ENCODE measurements around the gene C1orf116.

Gene C1orf116

GRCh38 chr1:207032528-207033017 is at the start of gene C1orf116:
TSS of gene C1orf116 (minus strand) at chr1:207032756. CDS start at chr1:207027598, 5,158 bp downstream.
- no peak for TF ChIP-seq CTCF (IDR thresholded peaks at IDR 0.05; ENCODE audit: extremely low read depth, insufficient read depth, missing control alignments)
- DNase-seq (ENCODE audit: low spot score), result no peak
- in situ Hi-C loops (cut with MboI; ENCODE audit: low pct_unique_long_range_greater_than_20kb, low sequenced_read_pairs, unreplicated experiment), result no loop called here

GRCh38 chr1:207081806-207082205 is 49.2 kb upstream of the C1orf116 start:
- in situ Hi-C loops (cut with MboI; ENCODE audit: low pct_unique_long_range_greater_than_20kb, low sequenced_read_pairs, unreplicated experiment), result loop anchor here (25.0 kb wide), 1 partner anchor 405 kb away; the partner anchor contains the start of gene CR1
- DNase-seq (ENCODE audit: low spot score), result no peak

GRCh38 chr1:207081088-207081487 is 48.5 kb upstream of the C1orf116 start:
- in situ Hi-C loops (cut with MboI; ENCODE audit: low pct_unique_long_range_greater_than_20kb, low sequenced_read_pairs, unreplicated experiment), result loop anchor here (25.0 kb wide), 1 partner anchor 406 kb away; the partner anchor contains the start of gene CR1
- no peak for DNase-seq (ENCODE audit: low spot score)
- no peak for TF ChIP-seq CTCF (IDR thresholded peaks at IDR 0.05; ENCODE audit: extremely low read depth, insufficient read depth, missing control alignments)

More at GRCh38 chr1:207081806-207082205, 49.2 kb upstream of the C1orf116 start:
- no peak for TF ChIP-seq CTCF (IDR thresholded peaks at IDR 0.05; ENCODE audit: extremely low read depth, insufficient read depth, missing control alignments)

- in situ Hi-C loops (cut with MboI; ENCODE audit: low pct_unique_long_range_greater_than_20kb, low sequenced_read_pairs, unreplicated experiment), result loop anchor here (10.0 to 25.0 kb wide), 2 partner anchors 325 to 408 kb away; partner anchors contain the start of gene CR1
- no peak for TF ChIP-seq CTCF (IDR thresholded peaks at IDR 0.05; ENCODE audit: extremely low read depth, insufficient read depth, missing control alignments)
- DNase-seq (ENCODE audit: low spot score), result no peak
These were observed 47.2 kb upstream of the C1orf116 start for GRCh38 chr1:207079706-207080241.

GRCh38 chr1:207078578-207079132 is 46.1 kb upstream of the C1orf116 start:
- no peak for DNase-seq (ENCODE audit: low spot score)
- no peak for TF ChIP-seq CTCF (IDR thresholded peaks at IDR 0.05; ENCODE audit: extremely low read depth, insufficient read depth, missing control alignments)
- in situ Hi-C loops (cut with MboI; ENCODE audit: low pct_unique_long_range_greater_than_20kb, low sequenced_read_pairs, unreplicated experiment), result loop anchor here (10.0 to 25.0 kb wide), 2 partner anchors 326 to 409 kb away; partner anchors contain the start of gene CR1

GRCh38 chr1:207077470-207078377 is 45.2 kb upstream of the C1orf116 start:
- peak; percentile 83 for TF ChIP-seq CTCF (IDR thresholded peaks at IDR 0.05; ENCODE audit: extremely low read depth, insufficient read depth, missing control alignments)
- peak; percentile 60 for DNase-seq (ENCODE audit: low spot score)
- in situ Hi-C loops (cut with MboI; ENCODE audit: low pct_unique_long_range_greater_than_20kb, low sequenced_read_pairs, unreplicated experiment), result loop anchor here (10.0 to 25.0 kb wide), 2 partner anchors 327 to 410 kb away; partner anchors contain the start of gene CR1
